Stimulated activated CD4-positive, alpha-beta T cell treated with anti-CD3 and anti-CD28 coated beads, Interleukin-12 subunit alpha, Interleukin-12 subunit beta, amount 100 ng/mL, for 4 hours (primary cell): ENCODE measurements around the gene TMEM40.
"Not testable (repeated sequence)": the region's sequence is repeated elsewhere in the genome, so short reads cannot be mapped to it uniquely, and the experiment has no call there.

Source experiments
- DNase-seq: peaks from one replicate; pipeline ENCODE4 v3.0.0-alpha.2; 2020

TMEM40 gene

GRCh38 chr3:12750223-12750622 lies 8.8 kb downstream of the TMEM40 start:
- no peak for DNase-seq

- DNase-seq, result no peak
These were observed 10.6 kb downstream of the TMEM40 start for GRCh38 chr3:12748477-12748876.

GRCh38 chr3:12746419-12746818 lies 12.6 kb downstream of the TMEM40 start:
- no peak for DNase-seq

- DNase-seq, result no peak
These were observed 14.7 kb downstream of the TMEM40 start for GRCh38 chr3:12744326-12744725.

GRCh38 chr3:12743583-12743982 lies 15.5 kb downstream of the TMEM40 start:
- no peak for DNase-seq

GRCh38 chr3:12742330-12743107 lies 16.5 kb downstream of the TMEM40 start:
- no peak for DNase-seq

GRCh38 chr3:12741209-12741608 lies 17.9 kb downstream of the TMEM40 start:
- no peak for DNase-seq

GRCh38 chr3:12737833-12738232 lies 21.2 kb downstream of the TMEM40 start:
- DNase-seq, result no peak

- no peak for DNase-seq
These were observed 21.7 kb downstream of the TMEM40 start for GRCh38 chr3:12737319-12737718.

- DNase-seq, result no peak
These were observed 24.1 kb downstream of the TMEM40 start for GRCh38 chr3:12734960-12735359.

- no peak for DNase-seq
These were observed 25.5 kb downstream of the TMEM40 start for GRCh38 chr3:12733566-12733965.

- DNase-seq, result no peak
These were observed 28.4 kb downstream of the TMEM40 start for GRCh38 chr3:12730506-12731242.

- DNase-seq, result no peak
These were observed 29.9 kb downstream of the TMEM40 start for GRCh38 chr3:12729051-12729651.

GRCh38 chr3:12727937-12728336 lies 31.1 kb downstream of the TMEM40 start:
- DNase-seq, result no peak

GRCh38 chr3:12727481-12727880 lies 31.6 kb downstream of the TMEM40 start:
- no peak for DNase-seq

- no peak for DNase-seq
These were observed 33.6 kb downstream of the TMEM40 start for GRCh38 chr3:12725436-12725835.

- DNase-seq, result no peak
These were observed 34.3 kb downstream of the TMEM40 start for GRCh38 chr3:12724794-12725193.

- DNase-seq, result not testable (repeated sequence)
These were observed 35.7 kb downstream of the TMEM40 start for GRCh38 chr3:12723362-12723761.

GRCh38 chr3:12722226-12722625 lies 36.8 kb downstream of the TMEM40 start:
- DNase-seq, result no peak

- peak; percentile 47 for DNase-seq
These were observed 38.8 kb downstream of the TMEM40 start for GRCh38 chr3:12719984-12720898.

- no peak for DNase-seq
These were observed 39.5 kb downstream of the TMEM40 start for GRCh38 chr3:12719541-12719940.

- DNase-seq, result no peak
These were observed 42.4 kb downstream of the TMEM40 start for GRCh38 chr3:12716605-12717151.

GRCh38 chr3:12714278-12714677 lies 44.8 kb downstream of the TMEM40 start:
- DNase-seq, result no peak
